OCI-LY1 (cell line): ENCODE measurements around the gene NR2F6.

Experiments used
- H2AFZ ChIP-seq: fragments of 200-600 bp; sonication (generic), shearing (Covaris generic); 2 replicates; pipeline ENCODE4 v1.6.0; 2014; ENCODE audit warnings: antibody characterized with exemption, mild to moderate bottlenecking, low read length
- H3F3A ChIP-seq: fragments of 200-600 bp; sonication (generic), shearing (Covaris generic); 2 replicates; pipeline ENCODE4 v1.6.0; 2014; ENCODE audit warnings: mild to moderate bottlenecking, antibody characterized with exemption, low read length, moderate library complexity; ENCODE audit not compliant: insufficient read depth
- H3K27ac ChIP-seq: fragments of 200-600 bp; sonication (generic); 2 replicates; pipeline ENCODE4 v1.5.1; 2014; ENCODE audit warnings: low read length, mixed run types, mild to moderate bottlenecking, low read depth; ENCODE audit not compliant: poor library complexity, severe bottlenecking
- H3K27me3 ChIP-seq: fragments of 200-600 bp; sonication (generic); 2 replicates; pipeline ENCODE4 v1.6.0; 2014; ENCODE audit warnings: antibody characterized with exemption, mild to moderate bottlenecking, low read length, moderate library complexity; ENCODE audit not compliant: insufficient read depth
- H3K36me3 ChIP-seq: fragments of 200-600 bp; sonication (generic); 2 replicates; pipeline ENCODE4 v1.6.1; 2014; ENCODE audit warnings: mild to moderate bottlenecking, antibody characterized with exemption, low read length, moderate library complexity, mixed read lengths; ENCODE audit not compliant: insufficient read depth
- H3K4me1 ChIP-seq: fragments of 200-600 bp; sonication (generic); 2 replicates; pipeline ENCODE4 v1.5.1; 2014; ENCODE audit warnings: mild to moderate bottlenecking, low read length, moderate library complexity; ENCODE audit not compliant: insufficient read depth, severe bottlenecking
- H3K4me2 ChIP-seq: fragments of 200-600 bp; sonication (generic), shearing (Covaris generic); 2 replicates; pipeline ENCODE4 v1.6.1; 2014; ENCODE audit warnings: low read length
- H3K4me3 ChIP-seq: fragments of 200-600 bp; sonication (generic); 2 replicates; pipeline ENCODE4 v1.5.1; 2014; ENCODE audit warnings: low read length, low read depth, mild to moderate bottlenecking, mixed read lengths; ENCODE audit not compliant: poor library complexity, severe bottlenecking
- H3K79me2 ChIP-seq: fragments of 200-600 bp; shearing (Covaris generic); 2 replicates; pipeline ENCODE4 v1.6.1; 2016; ENCODE audit warnings: mixed run types, low read length, mixed read lengths; ENCODE audit not compliant: insufficient read depth
- H3K9ac ChIP-seq: fragments of 200-600 bp; sonication (generic), shearing (Covaris generic); 2 replicates; pipeline ENCODE4 v1.6.1; 2014; ENCODE audit warnings: mild to moderate bottlenecking, low read length, mixed read lengths
- H3K9me2 ChIP-seq: fragments of 200-600 bp; sonication (generic), shearing (Covaris generic); 2 replicates; pipeline ENCODE4 v1.6.1; 2014; ENCODE audit warnings: low read depth, mild to moderate bottlenecking, low read length, mixed read lengths
- H3K9me3 ChIP-seq: fragments of 200-600 bp; shearing (Covaris generic); 2 replicates; pipeline ENCODE4 v1.6.1; 2014; ENCODE audit warnings: low read length, mixed read lengths
- H4K20me1 ChIP-seq: fragments of 200-600 bp; sonication (generic), shearing (Covaris generic); 2 replicates; pipeline ENCODE4 v1.6.0; 2016; ENCODE audit warnings: mild to moderate bottlenecking, low read length; ENCODE audit not compliant: insufficient read depth
- EZH2 ChIP-seq: fragments of 200-600 bp; sonication (generic), shearing (Covaris generic); IDR thresholded peaks from 2 replicates; pipeline ENCODE4 v1.8.0; 2017; ENCODE audit warnings: borderline replicate concordance, mixed run types, mild to moderate bottlenecking, antibody characterized with exemption, low read length, moderate library complexity, mixed read lengths
- TF ChIP-seq, protein P1 (sequence below): fragments of 200-600 bp; sonication (generic), shearing (Covaris generic); IDR thresholded peaks from 2 replicates; pipeline ENCODE4 v1.5.1; 2017; ENCODE audit warnings: mild to moderate bottlenecking, antibody characterized with exemption, low read length, moderate library complexity, mixed read lengths

NR2F6 gene

GRCh38 chr19:17184371-17184841, 61.3 kb downstream of the NR2F6 start:
- Histone ChIP-seq H2AFZ (no peak overlapping the region), H3K27me3 (no peaks in the 10 kb centered on the region), H3K9me3 (no peaks in the 10 kb centered on the region), H3F3A (no peaks in the 10 kb centered on the region), H3K4me3 (peak overlapping the region; percentile 11), H3K27ac (peak overlapping the region; percentile 85), H3K9ac (peak overlapping the region; percentile 45; the same call in 1 of the 2 replicates), H3K4me2 (peak overlapping the region; percentile 49), H3K36me3 (peaks cover 37% of the 10 kb centered on the region), H3K9me2 (no peaks in the 10 kb centered on the region), H3K4me1 (peaks cover 35% of the 10 kb centered on the region), H4K20me1 (no peaks in the 10 kb centered on the region), H3K79me2 (no peaks in the 10 kb centered on the region)
- TF ChIP-seq, protein P1, sequence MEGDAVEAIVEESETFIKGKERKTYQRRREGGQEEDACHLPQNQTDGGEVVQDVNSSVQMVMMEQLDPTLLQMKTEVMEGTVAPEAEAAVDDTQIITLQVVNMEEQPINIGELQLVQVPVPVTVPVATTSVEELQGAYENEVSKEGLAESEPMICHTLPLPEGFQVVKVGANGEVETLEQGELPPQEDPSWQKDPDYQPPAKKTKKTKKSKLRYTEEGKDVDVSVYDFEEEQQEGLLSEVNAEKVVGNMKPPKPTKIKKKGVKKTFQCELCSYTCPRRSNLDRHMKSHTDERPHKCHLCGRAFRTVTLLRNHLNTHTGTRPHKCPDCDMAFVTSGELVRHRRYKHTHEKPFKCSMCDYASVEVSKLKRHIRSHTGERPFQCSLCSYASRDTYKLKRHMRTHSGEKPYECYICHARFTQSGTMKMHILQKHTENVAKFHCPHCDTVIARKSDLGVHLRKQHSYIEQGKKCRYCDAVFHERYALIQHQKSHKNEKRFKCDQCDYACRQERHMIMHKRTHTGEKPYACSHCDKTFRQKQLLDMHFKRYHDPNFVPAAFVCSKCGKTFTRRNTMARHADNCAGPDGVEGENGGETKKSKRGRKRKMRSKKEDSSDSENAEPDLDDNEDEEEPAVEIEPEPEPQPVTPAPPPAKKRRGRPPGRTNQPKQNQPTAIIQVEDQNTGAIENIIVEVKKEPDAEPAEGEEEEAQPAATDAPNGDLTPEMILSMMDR, result no peak
- no peak for TF ChIP-seq EZH2

DNA sequence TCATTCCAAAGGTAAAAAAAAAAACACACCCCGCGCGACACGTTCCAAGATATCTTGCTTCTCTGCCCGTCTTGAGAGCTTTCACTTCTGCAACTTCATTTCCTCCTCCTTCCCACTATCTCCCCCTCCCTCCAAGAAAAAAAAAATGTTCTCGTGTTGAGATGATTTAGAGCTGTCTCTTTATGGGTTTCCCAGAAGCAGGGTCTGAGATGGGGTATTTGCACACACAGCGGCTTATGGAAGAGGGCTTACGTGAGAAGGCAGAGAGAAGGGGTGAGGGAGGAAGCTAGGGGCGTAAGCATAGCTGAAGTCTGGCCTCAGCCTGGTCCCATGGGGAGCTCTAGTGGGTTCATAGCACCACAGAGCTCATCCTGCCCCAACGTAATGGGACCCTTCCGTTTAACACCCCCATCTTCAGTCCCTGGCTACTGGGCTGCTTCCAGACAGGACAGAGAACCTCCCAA, 61.8 kb downstream of the NR2F6 start:
- Histone ChIP-seq H3K27me3 (no peaks in the 10 kb centered on the region), H3K27ac (peak overlapping the region; percentile 85), H4K20me1 (no peaks in the 10 kb centered on the region), H3K4me2 (peak overlapping the region; percentile 49), H3K9ac (peak overlapping the region; percentile 45), H3K9me3 (no peaks in the 10 kb centered on the region), H3K4me1 (peaks cover 38% of the 10 kb centered on the region), H3K9me2 (no peaks in the 10 kb centered on the region), H3K4me3 (peak overlapping the region; percentile 11), H3F3A (no peaks in the 10 kb centered on the region), H3K79me2 (no peaks in the 10 kb centered on the region), H3K36me3 (peaks cover 32% of the 10 kb centered on the region), H2AFZ (no peak overlapping the region)
- no peak for TF ChIP-seq EZH2
- TF ChIP-seq, protein P1, result no peak

DNA sequence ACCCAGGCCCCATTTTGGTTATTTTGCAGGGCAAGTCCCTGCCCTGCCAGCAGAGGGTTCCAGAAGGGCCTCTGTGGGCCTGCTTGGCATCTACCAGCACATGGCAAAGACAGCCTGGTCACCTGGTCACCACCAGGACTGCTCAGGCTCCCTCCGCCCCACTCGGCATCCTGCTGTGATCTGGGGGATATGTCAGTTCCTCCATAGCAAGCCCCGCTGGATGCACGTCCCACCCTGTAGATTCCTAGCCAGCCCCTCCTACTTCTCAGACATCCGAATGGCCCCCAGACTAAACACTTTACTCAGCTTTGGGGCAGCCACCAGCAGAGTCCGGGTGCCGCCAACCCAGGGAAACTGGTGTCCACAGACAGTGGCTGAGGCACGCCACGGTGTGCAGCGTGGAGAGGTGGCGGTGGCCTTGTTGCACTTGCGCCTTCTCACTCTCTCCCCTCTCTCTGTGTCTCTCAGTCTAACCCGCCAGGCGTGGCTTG, 62.4 kb downstream of the NR2F6 start:
- no peaks in the 10 kb centered on the region for H3K79me2 ChIP-seq
- peak overlapping the region; percentile 45 for H3K9ac ChIP-seq
- H3K27me3 ChIP-seq, result no peaks in the 10 kb centered on the region
- no peak overlapping the region for H2AFZ ChIP-seq
- no peaks in the 10 kb centered on the region for H3F3A ChIP-seq
- peak overlapping the region; percentile 85 for H3K27ac ChIP-seq
- peaks cover 39% of the 10 kb centered on the region for H3K4me1 ChIP-seq
- peak overlapping the region; percentile 49 for H3K4me2 ChIP-seq
- peak overlapping the region; percentile 11 for H3K4me3 ChIP-seq
- H3K36me3 ChIP-seq, result peaks cover 26% of the 10 kb centered on the region
- no peak for TF ChIP-seq EZH2
- TF ChIP-seq, protein P1, result peak; percentile 50
- H4K20me1 ChIP-seq, result no peaks in the 10 kb centered on the region
- H3K9me2 ChIP-seq, result no peaks in the 10 kb centered on the region
- no peaks in the 10 kb centered on the region for H3K9me3 ChIP-seq
